Mononuclear cell (primary cell): Measurements from ENCODE around the gene GULP1. TPM values are rescaled to one million over a fixed set of nuclear protein-coding genes. Genes with fewer than 3 reads are reported as not detected.
"Not testable (repeated sequence)": the region's sequence is repeated elsewhere in the genome, so short reads cannot be mapped to it uniquely, and the experiment has no call there.

Experiments used
- H3K27me3 ChIP-seq: 2 replicates; pipeline ENCODE4 v1.6.0; 2011; ENCODE audit warnings: low read length, control low read depth; ENCODE audit not compliant: insufficient read depth
- H3K4me1 ChIP-seq: 2 replicates; pipeline ENCODE4 v1.5.1; 2011; ENCODE audit warnings: mild to moderate bottlenecking, low read length, control low read depth; ENCODE audit not compliant: insufficient read depth
- H3K4me3 ChIP-seq: 2 replicates; pipeline ENCODE4 v1.5.1; 2011; ENCODE audit warnings: mild to moderate bottlenecking, low read length, moderate library complexity
- H3K9me3 ChIP-seq: 2 replicates; pipeline ENCODE4 v1.5.1; 2011; ENCODE audit warnings: low read depth, mild to moderate bottlenecking, control low read depth, low read length
- total RNA-seq: library from RNA; depleted of rRNA; stranded (reverse); fragments of >200 nt; gene quantifications from one replicate; pipeline ENCODE4 v1.2.3, GENCODE V29; 2012

GULP1 gene
- total RNA-seq, 1 donor = under 0.01 TPM

DNA sequence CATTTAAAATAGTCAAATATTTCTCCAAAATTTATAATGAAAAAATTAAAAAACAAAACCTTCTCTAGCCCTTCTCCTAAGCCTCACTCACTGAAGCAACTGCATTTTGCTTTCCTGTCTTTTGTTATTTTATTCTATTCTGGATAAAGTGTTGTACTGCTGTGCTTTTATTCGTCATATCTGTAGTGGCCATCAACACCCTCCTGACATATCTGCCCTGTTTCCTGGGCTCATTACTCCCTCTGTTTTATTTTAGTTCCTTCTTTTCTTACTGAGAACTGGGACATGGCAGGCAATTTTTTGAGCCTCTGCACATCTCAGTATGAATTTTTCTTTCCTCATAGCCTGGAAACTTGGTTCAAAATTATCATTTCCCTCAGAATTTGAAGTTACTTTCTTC is 224.2 kb downstream of the GULP1 start:
- Histone ChIP-seq H3K4me3 (no peak overlapping the region), H3K27me3 (no peaks in the 10 kb centered on the region), H3K9me3 (no peaks in the 10 kb centered on the region), H3K4me1 (no peaks in the 10 kb centered on the region)

DNA sequence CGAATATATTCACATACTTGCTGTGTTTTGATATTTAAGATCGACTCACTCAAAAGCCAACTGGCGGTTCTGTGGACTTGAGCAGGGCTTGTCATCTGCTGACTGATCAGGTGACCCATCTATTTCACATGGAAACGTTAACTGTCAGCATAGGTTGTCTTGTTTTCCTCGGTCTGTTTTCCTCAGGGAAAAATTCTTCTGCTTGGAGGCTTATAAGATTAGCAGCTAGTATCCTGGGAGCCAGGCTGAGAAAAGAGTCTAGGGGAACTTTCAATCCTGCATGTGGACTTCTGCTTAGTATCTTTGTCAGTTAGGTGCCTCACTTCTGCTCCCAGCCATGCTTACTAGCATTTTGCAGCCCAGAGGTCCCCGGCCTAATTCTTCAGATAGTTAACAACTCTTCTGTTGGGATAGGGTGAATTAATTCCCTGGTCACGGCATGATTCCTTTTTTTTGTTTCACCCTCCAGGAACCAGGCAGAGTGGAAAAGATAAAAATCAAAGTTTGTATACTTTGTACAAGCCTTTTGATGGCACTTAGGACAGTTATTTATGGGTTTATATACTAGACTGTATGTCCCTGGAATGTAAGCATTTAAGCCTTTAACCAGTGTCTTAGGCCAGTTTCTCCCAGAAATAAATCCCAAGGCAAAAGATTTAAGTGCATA is 226.0 kb downstream of the GULP1 start:
- Histone ChIP-seq H3K4me1 (no peaks in the 10 kb centered on the region), H3K4me3 (no peak overlapping the region), H3K27me3 (no peaks in the 10 kb centered on the region), H3K9me3 (no peaks in the 10 kb centered on the region)

GRCh38 chr2:188518381-188518780 is 226.7 kb downstream of the GULP1 start:
- no peak overlapping the region for H3K4me3 ChIP-seq
- H3K9me3 ChIP-seq = no peaks in the 10 kb centered on the region
- H3K27me3 ChIP-seq = no peaks in the 10 kb centered on the region
- no peaks in the 10 kb centered on the region for H3K4me1 ChIP-seq

- Histone ChIP-seq H3K4me1 (no peaks in the 10 kb centered on the region), H3K4me3 (no peak overlapping the region), H3K27me3 (no peaks in the 10 kb centered on the region), H3K9me3 (no peaks in the 10 kb centered on the region)
Measured at GRCh38 chr2:188519136-188519535, 227.5 kb downstream of the GULP1 start.

GRCh38 chr2:188522517-188522916 is 230.8 kb downstream of the GULP1 start:
- H3K4me1 ChIP-seq = no peaks in the 10 kb centered on the region
- H3K27me3 ChIP-seq = no peaks in the 10 kb centered on the region
- no peaks in the 10 kb centered on the region for H3K9me3 ChIP-seq
- no peak overlapping the region for H3K4me3 ChIP-seq

DNA sequence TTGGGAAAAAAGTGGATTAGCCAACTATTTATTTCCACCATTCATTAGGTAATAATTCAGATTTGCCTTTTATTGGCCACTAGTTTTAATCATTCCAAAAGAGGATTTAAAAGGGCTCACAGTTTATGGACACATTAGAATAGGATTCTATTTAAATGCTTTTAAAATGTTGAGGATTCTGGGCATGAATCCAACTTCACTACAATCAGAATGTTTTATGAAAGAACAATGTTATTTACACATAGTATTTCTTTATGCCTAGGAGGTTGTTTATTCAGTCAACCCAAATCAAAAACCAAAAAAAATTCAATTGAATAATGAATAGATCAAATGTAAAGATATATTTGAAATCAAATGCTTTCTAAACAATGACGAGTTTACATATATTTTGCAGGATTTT is 232.2 kb downstream of the GULP1 start:
- Histone ChIP-seq H3K9me3 (no peaks in the 10 kb centered on the region), H3K4me3 (no peak overlapping the region), H3K27me3 (no peaks in the 10 kb centered on the region), H3K4me1 (no peaks in the 10 kb centered on the region)

GRCh38 chr2:188524519-188525113 is 232.9 kb downstream of the GULP1 start:
- Histone ChIP-seq H3K4me1 (no peaks in the 10 kb centered on the region), H3K27me3 (no peaks in the 10 kb centered on the region), H3K4me3 (no peak overlapping the region), H3K9me3 (no peaks in the 10 kb centered on the region)

- Histone ChIP-seq H3K27me3 (no peaks in the 10 kb centered on the region), H3K4me3 (no peak overlapping the region), H3K4me1 (no peaks in the 10 kb centered on the region), H3K9me3 (no peaks in the 10 kb centered on the region)
Measured at GRCh38 chr2:188526701-188527100, 235.0 kb downstream of the GULP1 start.

DNA sequence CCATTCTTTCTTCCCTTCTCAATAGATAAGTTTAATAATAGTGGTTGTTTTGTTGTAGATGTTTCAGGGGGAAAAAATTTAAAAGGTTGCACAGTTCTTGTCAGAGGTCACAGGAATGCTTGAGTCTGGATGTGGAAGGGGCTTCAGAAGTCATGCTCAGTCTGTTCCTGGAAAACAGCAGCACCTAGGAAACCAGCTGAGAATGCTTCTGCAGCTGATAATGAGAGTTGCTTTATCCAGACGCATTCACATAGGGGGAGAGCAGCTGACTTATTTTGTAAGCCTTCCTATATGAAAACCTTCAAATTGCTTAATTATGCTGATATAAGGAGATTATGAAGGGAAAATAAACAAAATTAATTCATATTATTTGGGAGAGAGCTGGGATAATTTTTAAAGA is 235.5 kb downstream of the GULP1 start:
- Histone ChIP-seq H3K9me3 (no peaks in the 10 kb centered on the region), H3K4me1 (no peaks in the 10 kb centered on the region), H3K4me3 (no peak overlapping the region), H3K27me3 (no peaks in the 10 kb centered on the region)

GRCh38 chr2:188527581-188527993 is 235.9 kb downstream of the GULP1 start:
- H3K4me3 ChIP-seq = no peak overlapping the region
- H3K9me3 ChIP-seq = no peaks in the 10 kb centered on the region
- no peaks in the 10 kb centered on the region for H3K4me1 ChIP-seq
- no peaks in the 10 kb centered on the region for H3K27me3 ChIP-seq

DNA sequence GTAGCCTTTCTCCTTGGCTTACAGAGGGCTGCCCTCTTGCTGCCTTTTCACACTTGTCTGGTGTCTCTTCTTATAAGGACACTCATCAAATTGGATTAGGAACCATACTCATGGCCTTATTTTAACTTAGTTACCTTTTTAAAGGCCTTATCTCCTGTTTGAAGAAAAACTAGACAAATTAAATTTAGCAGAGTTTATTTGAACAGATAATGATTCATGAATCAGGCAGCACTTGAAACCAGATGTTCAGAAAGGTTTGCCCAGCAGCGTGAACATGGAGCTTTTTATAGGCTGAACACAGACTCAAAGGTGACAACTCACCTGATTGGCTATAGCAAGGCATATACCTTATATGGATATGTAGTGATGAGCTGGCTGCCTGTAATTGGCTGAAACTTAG is 238.0 kb downstream of the GULP1 start:
- no peaks in the 10 kb centered on the region for H3K9me3 ChIP-seq
- H3K4me1 ChIP-seq = no peaks in the 10 kb centered on the region
- H3K4me3 ChIP-seq = no peak overlapping the region
- no peaks in the 10 kb centered on the region for H3K27me3 ChIP-seq

DNA sequence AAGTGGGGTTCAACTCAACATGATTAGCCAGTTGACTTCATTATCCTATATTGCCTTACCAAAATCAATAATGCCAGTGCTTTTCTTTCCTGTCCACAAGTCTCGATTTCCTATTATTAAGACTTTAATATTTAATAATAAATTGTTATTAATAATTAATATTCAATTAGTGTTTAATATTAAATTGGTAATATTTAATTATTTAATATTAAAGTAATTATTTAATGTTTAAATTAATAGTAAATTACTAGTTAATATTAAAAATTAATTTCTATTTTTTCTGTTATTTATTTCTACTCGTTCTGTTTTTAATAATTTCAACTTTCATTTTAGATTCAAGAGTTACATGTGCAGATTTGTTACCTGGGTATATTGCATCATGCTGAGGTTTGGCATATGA is 243.2 kb downstream of the GULP1 start:
- Histone ChIP-seq H3K27me3 (no peaks in the 10 kb centered on the region), H3K9me3 (no peaks in the 10 kb centered on the region), H3K4me1 (no peaks in the 10 kb centered on the region), H3K4me3 (no peak overlapping the region)

DNA sequence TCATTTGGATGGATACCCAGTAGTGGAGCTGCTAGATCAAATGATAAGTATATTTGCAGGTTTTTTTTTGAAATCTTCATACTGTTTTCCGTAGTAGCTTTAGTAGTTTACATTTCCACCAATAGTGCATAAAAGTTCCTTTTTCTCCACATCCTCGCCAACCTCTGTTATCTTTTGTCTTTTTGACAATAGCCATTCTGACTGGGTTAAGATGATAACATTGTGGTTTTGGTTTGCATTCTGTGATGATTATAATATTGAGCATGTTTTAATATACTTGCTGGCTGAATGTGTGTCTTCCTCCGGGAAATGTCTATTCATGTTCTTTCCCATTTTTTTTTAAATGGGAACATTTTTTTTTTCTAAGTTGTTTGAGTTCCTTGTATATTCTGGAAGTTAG is 260.0 kb downstream of the GULP1 start:
- no peak overlapping the region for H3K4me3 ChIP-seq

GRCh38 chr2:188557081-188557480 is 265.4 kb downstream of the GULP1 start:
- Histone ChIP-seq H3K9me3 (peaks cover 4% of the 10 kb centered on the region), H3K4me3 (no peak overlapping the region), H3K4me1 (no peaks in the 10 kb centered on the region), H3K27me3 (no peaks in the 10 kb centered on the region)

More for the DNA sequence above, 260.0 kb downstream of the GULP1 start:
- no peaks in the 10 kb centered on the region for H3K27me3 ChIP-seq
- peaks cover 4% of the 10 kb centered on the region for H3K9me3 ChIP-seq
- H3K4me1 ChIP-seq = no peaks in the 10 kb centered on the region

DNA sequence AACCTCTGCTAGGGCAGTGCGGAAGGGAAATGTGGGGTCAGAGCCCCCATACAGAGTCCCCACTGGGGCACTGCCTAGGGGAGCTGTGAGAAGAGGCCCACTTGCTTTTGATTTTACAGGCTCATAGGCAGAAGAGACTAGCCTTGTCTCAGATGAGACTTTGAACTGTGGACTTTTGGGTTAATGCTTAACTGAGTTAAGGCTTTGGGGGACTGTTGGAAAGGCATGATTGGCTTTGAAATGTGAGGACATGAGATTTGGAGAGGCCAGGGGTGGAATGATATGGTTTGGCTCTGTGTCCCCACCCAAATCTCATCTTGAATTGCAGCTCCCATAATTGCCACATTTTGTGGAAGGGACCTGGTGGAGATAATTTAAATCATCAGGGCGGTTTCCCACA is 267.8 kb downstream of the GULP1 start:
- not testable (repeated sequence) for H3K4me3 ChIP-seq, H3K27me3 ChIP-seq, H3K4me1 ChIP-seq, H3K9me3 ChIP-seq

- no peaks in the 10 kb centered on the region for H3K27me3 ChIP-seq
- no peak overlapping the region for H3K4me3 ChIP-seq
- no peaks in the 10 kb centered on the region for H3K4me1 ChIP-seq
- no peaks in the 10 kb centered on the region for H3K9me3 ChIP-seq
Measured at GRCh38 chr2:188561473-188561979, 269.9 kb downstream of the GULP1 start.
